ENCODE results near the gene DNAH7. TPM values are rescaled to one million over a fixed set of nuclear protein-coding genes. Genes with fewer than 3 reads are reported as not detected.
"Not testable (repeated sequence)": the region's sequence is repeated elsewhere in the genome, so short reads cannot be mapped to it uniquely, and the experiment has no call there.

Gene DNAH7
- total RNA-seq, 1 donor from 2014 or later, result 9.2 TPM

DNA sequence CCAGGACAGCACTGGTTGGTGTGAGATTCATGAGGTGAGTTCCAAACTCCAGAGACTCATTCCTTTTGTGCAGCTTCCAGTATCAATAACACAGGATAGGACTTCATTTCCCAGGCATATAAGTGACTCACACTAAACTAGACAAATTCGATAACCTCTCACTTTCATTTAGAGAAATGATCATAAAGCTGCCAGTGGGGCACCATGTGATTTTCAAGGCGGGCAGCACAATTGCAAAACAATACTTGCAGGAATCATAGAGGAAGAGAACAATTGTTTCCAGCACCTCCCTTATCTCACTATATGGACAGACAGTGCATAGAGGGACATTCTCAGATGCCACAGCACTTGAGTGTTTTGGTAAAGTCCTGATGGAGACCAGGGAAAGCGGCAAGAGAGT, 31.3 kb upstream of the DNAH7 start:
- intact Hi-C loops (cut with DNase I), result no loop called here
- DNase-seq (no peak), ATAC-seq (no peak)
- Histone ChIP-seq H3K27ac (no peak overlapping the region), H3K36me3 (no peaks in the 10 kb centered on the region), H3K9me3 (no peaks in the 10 kb centered on the region), H3K27me3 (ENCODE audit: low read depth) (no peaks in the 10 kb centered on the region), H3K4me3 (no peak overlapping the region), H3K4me1 (peaks cover 8% of the 10 kb centered on the region)
- TF ChIP-seq, protein P1, sequence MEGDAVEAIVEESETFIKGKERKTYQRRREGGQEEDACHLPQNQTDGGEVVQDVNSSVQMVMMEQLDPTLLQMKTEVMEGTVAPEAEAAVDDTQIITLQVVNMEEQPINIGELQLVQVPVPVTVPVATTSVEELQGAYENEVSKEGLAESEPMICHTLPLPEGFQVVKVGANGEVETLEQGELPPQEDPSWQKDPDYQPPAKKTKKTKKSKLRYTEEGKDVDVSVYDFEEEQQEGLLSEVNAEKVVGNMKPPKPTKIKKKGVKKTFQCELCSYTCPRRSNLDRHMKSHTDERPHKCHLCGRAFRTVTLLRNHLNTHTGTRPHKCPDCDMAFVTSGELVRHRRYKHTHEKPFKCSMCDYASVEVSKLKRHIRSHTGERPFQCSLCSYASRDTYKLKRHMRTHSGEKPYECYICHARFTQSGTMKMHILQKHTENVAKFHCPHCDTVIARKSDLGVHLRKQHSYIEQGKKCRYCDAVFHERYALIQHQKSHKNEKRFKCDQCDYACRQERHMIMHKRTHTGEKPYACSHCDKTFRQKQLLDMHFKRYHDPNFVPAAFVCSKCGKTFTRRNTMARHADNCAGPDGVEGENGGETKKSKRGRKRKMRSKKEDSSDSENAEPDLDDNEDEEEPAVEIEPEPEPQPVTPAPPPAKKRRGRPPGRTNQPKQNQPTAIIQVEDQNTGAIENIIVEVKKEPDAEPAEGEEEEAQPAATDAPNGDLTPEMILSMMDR (IDR thresholded peaks at IDR 0.05), result no peak

- Histone ChIP-seq H3K4me1 (peaks cover 8% of the 10 kb centered on the region), H3K9me3 (no peaks in the 10 kb centered on the region), H3K36me3 (no peaks in the 10 kb centered on the region), H3K27ac (no peak overlapping the region), H3K4me3 (no peak overlapping the region), H3K27me3 (ENCODE audit: low read depth) (no peaks in the 10 kb centered on the region)
- TF ChIP-seq, protein P1 (IDR thresholded peaks at IDR 0.05), result no peak
- no peak for ATAC-seq
- intact Hi-C loops (cut with DNase I), result no loop called here
- no peak for DNase-seq
These were observed 29.4 kb upstream of the DNAH7 start for GRCh38 chr2:196097864-196098660.

DNA sequence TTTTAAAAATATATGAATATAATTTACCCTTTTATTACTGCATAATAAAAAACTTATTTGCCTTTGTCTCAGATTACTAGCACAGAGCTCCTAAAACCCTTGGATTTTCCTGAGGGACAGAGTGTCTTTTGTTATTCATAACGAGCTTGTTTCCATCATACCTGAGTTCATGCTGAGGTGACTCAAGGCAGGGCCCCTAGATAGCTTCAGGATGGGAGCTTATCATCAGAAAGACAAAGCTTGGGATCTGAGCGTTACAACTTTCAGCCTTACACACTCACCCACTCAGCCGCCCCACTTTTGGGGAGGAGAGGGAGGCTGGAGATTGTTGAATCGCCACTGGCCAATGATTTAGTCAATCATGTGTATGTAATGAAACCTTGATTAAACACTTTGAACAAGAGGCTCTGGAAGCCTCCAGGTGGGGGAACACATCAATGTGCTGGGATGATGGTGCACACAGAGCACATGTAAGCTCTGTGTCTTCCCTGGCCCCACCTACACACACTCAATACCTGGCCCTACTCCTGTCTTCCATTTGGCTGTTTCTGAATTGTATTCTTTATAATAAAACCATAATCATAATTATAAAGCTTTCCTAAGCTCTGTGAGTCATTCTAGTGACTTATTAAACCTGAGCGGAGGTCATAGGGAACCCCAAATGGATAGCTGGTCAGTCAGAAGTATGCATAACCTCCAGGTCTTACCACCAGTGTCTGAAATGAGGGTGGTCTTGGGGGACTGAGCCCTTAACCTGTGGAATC, 28.5 kb upstream of the DNAH7 start:
- Histone ChIP-seq H3K9me3 (no peaks in the 10 kb centered on the region), H3K4me1 (peaks cover 8% of the 10 kb centered on the region), H3K27ac (no peak overlapping the region), H3K36me3 (no peaks in the 10 kb centered on the region), H3K4me3 (no peak overlapping the region), H3K27me3 (ENCODE audit: low read depth) (no peaks in the 10 kb centered on the region)
- ATAC-seq, result no peak
- intact Hi-C loops (cut with DNase I), result no loop called here
- TF ChIP-seq, protein P1 (IDR thresholded peaks at IDR 0.05), result no peak
- no peak for DNase-seq

DNA sequence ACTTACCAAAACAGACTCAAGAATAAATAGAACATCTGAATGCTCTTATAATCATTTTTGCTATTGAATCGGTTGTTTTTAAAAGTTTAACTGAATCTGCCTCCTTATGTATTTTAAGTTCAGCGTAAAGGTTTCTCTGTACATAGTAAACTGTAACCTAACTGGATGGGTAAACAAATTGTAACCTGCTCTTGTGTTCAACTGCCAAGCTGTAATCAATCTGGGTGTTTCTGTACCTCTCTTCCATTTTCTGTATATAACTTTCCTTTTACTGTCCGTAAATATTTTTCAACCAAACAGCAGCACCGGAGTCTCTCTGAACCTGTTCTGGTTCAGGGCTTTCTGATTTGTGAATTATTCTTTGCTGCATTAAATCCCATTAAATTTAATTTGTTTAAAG, 27.6 kb upstream of the DNAH7 start:
- ATAC-seq (no peak), DNase-seq (no peak)
- Histone ChIP-seq H3K4me1 (peaks cover 3% of the 10 kb centered on the region), H3K9me3 (no peaks in the 10 kb centered on the region), H3K27ac (no peak overlapping the region), H3K27me3 (ENCODE audit: low read depth) (no peaks in the 10 kb centered on the region), H3K4me3 (no peak overlapping the region), H3K36me3 (no peaks in the 10 kb centered on the region)
- intact Hi-C loops (cut with DNase I), result no loop called here
- TF ChIP-seq, protein P1 (IDR thresholded peaks at IDR 0.05), result no peak

DNA sequence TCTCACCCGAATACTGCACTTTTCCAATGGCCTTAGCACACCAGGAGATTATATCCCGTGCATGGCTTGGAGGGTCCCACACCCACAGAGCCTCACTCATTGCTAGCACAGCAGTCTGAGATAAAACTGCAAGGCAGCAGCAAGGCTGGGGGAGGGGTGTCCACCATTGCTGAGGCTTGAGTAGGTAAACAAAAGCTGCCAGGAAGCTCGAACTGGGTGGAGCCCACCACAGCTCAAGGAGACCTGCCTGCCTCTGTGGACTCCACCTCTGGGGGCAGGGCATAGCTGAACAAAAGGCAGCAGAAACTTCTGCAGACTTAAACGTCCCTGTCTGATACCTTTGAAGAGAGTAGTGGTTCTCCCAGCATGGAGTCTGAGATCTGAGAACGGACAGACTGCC, 20.8 kb upstream of the DNAH7 start:
- H3K36me3 ChIP-seq; DNase-seq; H3K9me3 ChIP-seq; intact Hi-C loops (cut with DNase I); H3K4me1 ChIP-seq; H3K4me3 ChIP-seq; H3K27ac ChIP-seq; ATAC-seq; H3K27me3 ChIP-seq (ENCODE audit: low read depth): not testable (repeated sequence)

DNA sequence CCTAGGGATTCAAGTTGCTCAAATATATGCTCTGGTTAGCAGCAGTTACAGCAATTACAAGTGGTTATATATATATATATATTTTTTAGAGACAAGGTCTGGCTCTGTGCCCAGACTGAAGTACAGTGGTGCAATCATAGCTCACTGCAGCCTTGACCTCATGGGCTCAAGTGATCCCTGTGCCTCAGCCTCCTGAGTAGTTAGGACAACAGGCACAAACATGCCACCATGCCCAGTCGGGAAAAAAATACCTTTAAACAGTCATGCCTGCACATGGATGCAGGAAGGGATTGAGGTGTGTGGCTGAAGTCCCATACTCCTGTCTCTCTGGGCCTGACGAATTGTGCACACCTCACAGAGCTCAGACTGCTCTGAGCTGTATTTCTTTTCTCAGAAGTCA, 19.6 kb upstream of the DNAH7 start:
- no peaks in the 10 kb centered on the region for H3K27me3 ChIP-seq (ENCODE audit: low read depth)
- H3K4me1 ChIP-seq, result no peaks in the 10 kb centered on the region
- intact Hi-C loops (cut with DNase I), result no loop called here
- DNase-seq, result no peak
- no peak overlapping the region for H3K27ac ChIP-seq
- ATAC-seq, result peak; percentile 42 to 78
- H3K36me3 ChIP-seq, result no peaks in the 10 kb centered on the region
- TF ChIP-seq, protein P1 (IDR thresholded peaks at IDR 0.05), result no peak
- no peaks in the 10 kb centered on the region for H3K9me3 ChIP-seq
- no peak overlapping the region for H3K4me3 ChIP-seq
